Endodermal cell (in vitro differentiated cells): ENCODE data around the gene ARHGAP32. TPM values are rescaled to one million over a fixed set of nuclear protein-coding genes. Genes with fewer than 3 reads are reported as not detected.

Experiments used
- DNase-seq: peaks from one replicate; pipeline ENCODE4 v3.0.0-alpha.2; 2017
- H3K27ac ChIP-seq: 2 replicates; pipeline ENCODE4 v1.5.1; 2013; ENCODE audit warnings: mild to moderate bottlenecking, low read depth, low read length, moderate library complexity
- H3K27me3 ChIP-seq: 2 replicates; pipeline ENCODE4 v1.6.1; 2013; ENCODE audit warnings: mild to moderate bottlenecking, low read length, moderate library complexity; ENCODE audit not compliant: insufficient read depth, control insufficient read depth, poor library complexity, severe bottlenecking
- H3K36me3 ChIP-seq: 2 replicates; pipeline ENCODE4 v1.7.0; 2013; ENCODE audit warnings: mild to moderate bottlenecking, low read length, moderate library complexity; ENCODE audit not compliant: control insufficient read depth, insufficient read depth
- H3K4me1 ChIP-seq: one replicate; pipeline ENCODE4 v1.7.0; 2013; ENCODE audit warnings: low read length; ENCODE audit not compliant: control insufficient read depth, insufficient read depth
- H3K4me3 ChIP-seq: 2 replicates; pipeline ENCODE4 v1.5.1; 2013; ENCODE audit warnings: mild to moderate bottlenecking, low read length, moderate library complexity
- H3K9ac ChIP-seq: 2 replicates; pipeline ENCODE4 v1.6.1; 2013; ENCODE audit warnings: mild to moderate bottlenecking, low read length, moderate library complexity; ENCODE audit not compliant: poor library complexity, severe bottlenecking; ENCODE audit errors: extremely low read depth
- H3K9me3 ChIP-seq: 2 replicates; pipeline ENCODE4 v1.6.1; 2013; ENCODE audit warnings: mild to moderate bottlenecking, low read length, moderate library complexity; ENCODE audit not compliant: control insufficient read depth
- H3K27ac Mint-ChIP-seq: 2 replicates; pipeline ENCODE4 v1.8.0; 2020; ENCODE audit warnings: mixed read lengths
- H3K27me3 Mint-ChIP-seq: 2 replicates; pipeline ENCODE4 v1.8.0; 2021; ENCODE audit warnings: mild to moderate bottlenecking, mixed read lengths; ENCODE audit not compliant: insufficient read depth
- H3K36me3 Mint-ChIP-seq: 2 replicates; pipeline ENCODE4 v1.8.0; 2020; ENCODE audit warnings: low read depth, mixed read lengths
- H3K4me1 Mint-ChIP-seq: 2 replicates; pipeline ENCODE4 v1.8.0; 2020; ENCODE audit warnings: mixed read lengths
- H3K4me3 Mint-ChIP-seq: 2 replicates; pipeline ENCODE4 v1.8.0; 2020; ENCODE audit warnings: mild to moderate bottlenecking, moderate library complexity, mixed read lengths
- H3K9me3 Mint-ChIP-seq: 2 replicates; pipeline ENCODE4 v1.8.0; 2020; ENCODE audit warnings: mild to moderate bottlenecking, mixed read lengths
- WGBS, 2 experiments: methylation state at CpG; one replicate each; pipeline versions ENCODE4 v1.1.5 to v1.1.7; 2013; ENCODE audit warnings: missing lambda C conversion rate in 2 of 2, mixed read lengths in 1 of 2; ENCODE audit not compliant: insufficient coverage in 1 of 2, insufficient read length in 1 of 2; 5-methylcytosine and 5-hydroxymethylcytosine counted together
- total RNA-seq, 2 donors: library from RNA; stranded (reverse); fragmentation: NEBNext Ultra II Directional in 1 of 2; extraction: Animal tissue kit (Norgen Biotek cat#: 25700) in 1 of 2; gene quantifications; 2 replicates in 1 of 2; 3 replicates in 1 of 2; pipeline ENCODE4 v1.2.1, GENCODE V29; 2021
- TF ChIP-seq, protein P1 (sequence below): fragments of 200-600 bp; sonication (generic); conservative IDR thresholded peaks from 2 replicates; pipeline ENCODE4 v1.5.0; 2021; ENCODE audit warnings: antibody characterized with exemption, mild to moderate bottlenecking

ARHGAP32 gene
- total RNA-seq, 2 donors from 2014 or later = 36.4 to 65.8 TPM

DNA sequence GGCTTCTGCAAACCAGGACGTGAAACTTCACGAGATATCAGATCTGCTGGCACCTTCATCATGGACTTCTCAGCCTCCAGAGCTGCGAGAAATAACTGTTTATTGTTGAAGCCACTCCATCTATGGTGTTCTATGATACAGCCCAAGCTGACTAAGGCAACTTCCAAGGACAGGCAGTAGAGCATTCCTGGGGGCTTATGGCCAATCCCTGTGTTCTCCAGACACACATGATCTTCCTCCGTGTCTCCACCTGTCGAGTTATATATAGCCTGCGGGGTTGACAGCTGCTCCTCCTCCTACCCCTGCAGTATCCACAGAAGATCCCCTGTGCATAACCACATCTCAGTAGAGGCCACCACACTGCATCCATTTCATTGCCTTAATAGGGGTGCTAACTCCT lies 260.5 kb downstream of the ARHGAP32 start:
- TF ChIP-seq, protein P1, sequence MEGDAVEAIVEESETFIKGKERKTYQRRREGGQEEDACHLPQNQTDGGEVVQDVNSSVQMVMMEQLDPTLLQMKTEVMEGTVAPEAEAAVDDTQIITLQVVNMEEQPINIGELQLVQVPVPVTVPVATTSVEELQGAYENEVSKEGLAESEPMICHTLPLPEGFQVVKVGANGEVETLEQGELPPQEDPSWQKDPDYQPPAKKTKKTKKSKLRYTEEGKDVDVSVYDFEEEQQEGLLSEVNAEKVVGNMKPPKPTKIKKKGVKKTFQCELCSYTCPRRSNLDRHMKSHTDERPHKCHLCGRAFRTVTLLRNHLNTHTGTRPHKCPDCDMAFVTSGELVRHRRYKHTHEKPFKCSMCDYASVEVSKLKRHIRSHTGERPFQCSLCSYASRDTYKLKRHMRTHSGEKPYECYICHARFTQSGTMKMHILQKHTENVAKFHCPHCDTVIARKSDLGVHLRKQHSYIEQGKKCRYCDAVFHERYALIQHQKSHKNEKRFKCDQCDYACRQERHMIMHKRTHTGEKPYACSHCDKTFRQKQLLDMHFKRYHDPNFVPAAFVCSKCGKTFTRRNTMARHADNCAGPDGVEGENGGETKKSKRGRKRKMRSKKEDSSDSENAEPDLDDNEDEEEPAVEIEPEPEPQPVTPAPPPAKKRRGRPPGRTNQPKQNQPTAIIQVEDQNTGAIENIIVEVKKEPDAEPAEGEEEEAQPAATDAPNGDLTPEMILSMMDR = no peak
- WGBS, 2 experiments = 91 to 98% methylated on average over 3 to 6 of the region's 6 CpGs
- Histone ChIP-seq H3K4me3 (no peak overlapping the region), H3K27ac (no peak overlapping the region), H3K27me3 (no peaks in the 10 kb centered on the region), H3K9me3 (no peaks in the 10 kb centered on the region), H3K36me3 (no peaks in the 10 kb centered on the region), H3K4me1 (no peaks in the 10 kb centered on the region), H3K9ac (no peak overlapping the region)
- no peak for DNase-seq
- no peak overlapping the region for H3K4me3 Mint-ChIP-seq
- no peaks in the 10 kb centered on the region for H3K36me3 Mint-ChIP-seq
- H3K27me3 Mint-ChIP-seq = peaks cover 16% of the 10 kb centered on the region
- peaks cover 2% of the 10 kb centered on the region for H3K4me1 Mint-ChIP-seq
- no peak overlapping the region for H3K27ac Mint-ChIP-seq
- H3K9me3 Mint-ChIP-seq = no peaks in the 10 kb centered on the region

DNA sequence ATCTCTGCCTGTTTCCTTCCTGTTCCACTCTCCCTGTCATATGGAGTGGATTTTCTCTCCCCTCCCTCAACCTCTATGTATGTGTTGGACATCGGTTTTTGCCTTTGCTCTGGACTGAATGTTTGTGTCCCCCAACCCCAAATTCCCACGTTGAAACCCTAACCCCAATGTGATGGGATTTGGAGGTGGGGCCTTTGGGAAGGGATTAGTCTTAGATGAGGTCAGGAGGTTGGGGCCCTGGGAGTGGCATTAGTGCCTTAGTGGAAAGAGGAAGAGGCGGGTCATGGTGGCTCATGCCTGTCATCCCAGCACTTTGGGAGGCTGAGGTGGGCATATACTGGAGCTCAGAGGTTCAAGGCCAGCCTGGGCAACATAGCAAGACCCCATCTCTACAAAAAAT lies 261.1 kb downstream of the ARHGAP32 start:
- Histone ChIP-seq H3K27ac (no peak overlapping the region), H3K9ac (no peak overlapping the region), H3K4me3 (no peak overlapping the region), H3K36me3 (no peaks in the 10 kb centered on the region), H3K9me3 (no peaks in the 10 kb centered on the region), H3K27me3 (no peaks in the 10 kb centered on the region), H3K4me1 (no peaks in the 10 kb centered on the region)
- Mint-ChIP-seq H3K4me1 (peaks cover 6% of the 10 kb centered on the region), H3K27ac (no peak overlapping the region), H3K36me3 (no peaks in the 10 kb centered on the region), H3K4me3 (no peak overlapping the region), H3K27me3 (peaks cover 22% of the 10 kb centered on the region), H3K9me3 (no peaks in the 10 kb centered on the region)
- WGBS, 2 experiments = 92 to 100% methylated on average over 1 to 2 of the region's 3 CpGs
- no peak for DNase-seq
- TF ChIP-seq, protein P1 = no peak

DNA sequence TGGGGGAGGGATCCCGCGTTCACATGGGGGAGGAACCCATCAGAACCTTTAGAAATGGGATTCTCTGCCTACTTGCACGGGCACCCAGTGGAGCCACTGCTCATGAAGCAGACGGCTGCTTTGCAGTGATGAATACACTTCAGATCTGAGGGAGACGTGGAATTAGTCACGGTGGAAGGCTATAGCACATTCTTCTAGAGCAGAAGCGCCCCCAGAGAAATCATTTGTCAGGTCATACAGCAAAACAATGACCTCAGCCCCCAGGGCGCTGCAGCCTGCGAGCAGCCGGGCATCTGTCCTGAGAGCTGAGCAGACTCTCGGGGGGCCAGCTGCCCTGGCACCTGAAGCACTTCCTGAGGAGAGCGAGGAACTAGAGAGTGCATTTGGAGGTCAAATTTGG lies 262.1 kb downstream of the ARHGAP32 start:
- Histone ChIP-seq H3K36me3 (no peaks in the 10 kb centered on the region), H3K4me3 (no peak overlapping the region), H3K27me3 (no peaks in the 10 kb centered on the region), H3K4me1 (no peaks in the 10 kb centered on the region), H3K9ac (no peak overlapping the region), H3K9me3 (no peaks in the 10 kb centered on the region), H3K27ac (peak overlapping the region; percentile 98)
- TF ChIP-seq, protein P1 = no peak
- no peak for DNase-seq
- H3K36me3 Mint-ChIP-seq = no peaks in the 10 kb centered on the region
- 51 to 69% methylated on average over 3 to 12 of the region's 12 CpGs for WGBS, 2 experiments
- no peak overlapping the region for H3K27ac Mint-ChIP-seq
- H3K9me3 Mint-ChIP-seq = no peaks in the 10 kb centered on the region
- H3K27me3 Mint-ChIP-seq = peaks cover 27% of the 10 kb centered on the region
- no peak overlapping the region for H3K4me3 Mint-ChIP-seq
- H3K4me1 Mint-ChIP-seq = peaks cover 7% of the 10 kb centered on the region
